Measurements from ENCODE around the gene ZNF239. TPM values are rescaled to one million over a fixed set of nuclear protein-coding genes. Genes with fewer than 3 reads are reported as not detected.

ZNF239 gene
- total and polyA plus RNA-seq, 2 donors (not counting 3 experiments of a cell fraction or from before 2014, with no cell fraction given) = 0.30 to 0.51 TPM

DNA sequence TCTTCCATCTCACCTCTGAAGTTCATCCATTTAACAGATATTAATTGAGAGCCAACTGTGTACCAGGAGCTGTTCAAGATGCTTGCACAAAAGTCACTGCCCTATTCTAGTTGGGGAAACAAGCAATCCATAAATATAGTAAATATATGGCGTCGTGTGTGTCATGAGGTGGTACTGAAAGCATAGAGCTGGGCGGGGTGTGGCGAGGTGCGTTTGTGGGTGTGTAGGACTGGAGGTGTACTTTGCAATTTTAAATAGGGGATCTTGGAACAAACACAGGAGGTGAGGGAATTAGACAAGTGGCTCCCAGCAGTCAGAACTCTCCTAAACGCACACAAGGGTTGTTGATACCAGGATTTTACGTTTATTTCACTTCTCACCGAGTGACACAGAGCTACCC lies 490 bp upstream of the ZNF239 start:
- Histone ChIP-seq H3K27ac (ENCODE audit: insufficient read depth, low read depth, low read length) (no peak overlapping the region), H3K9me1 (replicated peaks; ENCODE audit: control insufficient read depth, extremely low read depth, insufficient read depth, low read length) (no peaks in the 10 kb centered on the region), H3K79me2 (ENCODE audit: control insufficient read depth, insufficient read depth, low read length) (no peaks in the 10 kb centered on the region), H2AFZ (ENCODE audit: low read depth, low read length) (no peak overlapping the region), H3K4me3 (replicated peaks in 1 of 3; ENCODE audit: insufficient read depth in 1 of 3, low read depth in 1 of 3, low read length in 3 of 3) (peak overlapping the region in 1 of 3 experiments; percentile 26), H4K20me1 (replicated peaks; ENCODE audit: control insufficient read depth, extremely low read depth, insufficient read depth, low read length) (no peaks in the 10 kb centered on the region), H3K9me3 (replicated peaks; ENCODE audit: control insufficient read depth, insufficient read depth, low read length) (no peaks in the 10 kb centered on the region), H3K36me3 (ENCODE audit: control insufficient read depth in 2 of 2, extremely low read depth in 1 of 2, insufficient read depth in 2 of 2, low read length in 2 of 2) (no peaks in the 10 kb centered on the region), H3K27me3 (ENCODE audit: control insufficient read depth in 2 of 2, insufficient read depth in 2 of 2, low read length in 2 of 2) (peaks cover 0 to 20% of the 10 kb centered on the region in 2 experiments), H3K4me2 (ENCODE audit: insufficient read depth, low read length) (peak overlapping the region; percentile 67), H3K9ac (replicated peaks; ENCODE audit: extremely low read depth, insufficient read depth, low read length) (no peak overlapping the region), H3K4me1 (ENCODE audit: control insufficient read depth, extremely low read depth, insufficient read depth, low read length) (peaks cover 6% of the 10 kb centered on the region)
- no peak for FAIRE-seq
- dilution Hi-C loops (cut with MboI; ENCODE audit: extremely low pct_ligation_motif_present, low sequenced_read_pairs) = no loop called here
- ChIA-PET POLR2A (no interaction called here), CTCF (no interaction called here)
- intact Hi-C loops (cut with micrococcal nuclease) = loop anchor here (5.0 kb wide), 2 partner anchors 32 to 72 kb away; partner anchors contain the start of genes ZNF32 and ZNF485
- no peak for DNase-seq (ENCODE audit: low read depth, low spot score)
- TF ChIP-seq EZH2 (IDR thresholded peaks at IDR 0.05; ENCODE audit: borderline replicate concordance, low read depth, low read length, severe bottlenecking) (no peak), JUN (IDR thresholded peaks at IDR 0.05; ENCODE audit: borderline replicate concordance, insufficient read depth, insufficient read length, low read depth) (no peak)
- BruUV-seq (replicated peaks) = no TSS peak

DNA sequence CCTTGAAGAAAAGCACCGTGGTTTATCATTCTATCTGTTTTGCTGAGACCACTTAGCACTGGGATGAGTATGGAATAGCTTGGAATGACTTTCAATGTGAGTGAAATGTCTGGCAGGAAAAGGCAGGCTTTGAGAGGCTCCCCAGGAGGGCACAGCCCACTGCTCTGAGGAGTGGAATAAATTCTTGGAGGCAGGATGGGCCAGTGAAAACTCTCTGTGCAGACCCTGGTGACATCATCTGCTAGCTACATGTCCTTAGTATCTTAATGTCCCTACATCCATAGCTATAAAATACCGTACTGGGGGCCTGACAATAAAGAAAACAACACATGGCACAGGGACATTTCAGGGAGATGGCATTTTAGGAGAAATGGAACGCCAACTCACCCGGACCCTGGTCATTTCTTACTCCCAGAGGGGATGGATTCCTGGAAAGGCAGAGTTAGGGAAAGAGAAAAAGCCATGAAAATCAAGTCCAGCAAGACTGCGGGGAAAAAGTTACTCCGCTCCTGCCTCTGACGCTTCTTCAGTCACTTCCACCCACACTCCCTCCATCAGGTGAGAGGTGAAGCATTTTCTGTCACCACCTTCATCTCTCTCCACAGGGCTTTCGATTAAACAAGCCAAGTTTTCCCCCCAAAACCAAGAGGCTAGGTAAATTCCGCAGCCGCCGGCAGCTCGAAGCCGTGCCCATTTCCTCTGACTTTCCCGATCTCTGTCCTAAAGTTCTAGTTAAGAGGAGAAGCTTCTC lies 991 bp downstream of the ZNF239 start:
- Histone ChIP-seq H3K27me3 (ENCODE audit: control insufficient read depth in 2 of 2, insufficient read depth in 2 of 2, low read length in 2 of 2) (peaks cover 0 to 20% of the 10 kb centered on the region in 2 experiments), H3K4me2 (ENCODE audit: insufficient read depth, low read length) (no peak overlapping the region), H2AFZ (ENCODE audit: low read depth, low read length) (peak overlapping the region; percentile 45), H3K9me1 (replicated peaks; ENCODE audit: control insufficient read depth, extremely low read depth, insufficient read depth, low read length) (no peaks in the 10 kb centered on the region), H3K36me3 (ENCODE audit: control insufficient read depth in 2 of 2, extremely low read depth in 1 of 2, insufficient read depth in 2 of 2, low read length in 2 of 2) (no peaks in the 10 kb centered on the region), H3K9me3 (replicated peaks; ENCODE audit: control insufficient read depth, insufficient read depth, low read length) (no peaks in the 10 kb centered on the region), H4K20me1 (replicated peaks; ENCODE audit: control insufficient read depth, extremely low read depth, insufficient read depth, low read length) (no peaks in the 10 kb centered on the region), H3K27ac (ENCODE audit: insufficient read depth, low read depth, low read length) (no peak overlapping the region), H3K79me2 (ENCODE audit: control insufficient read depth, insufficient read depth, low read length) (no peaks in the 10 kb centered on the region), H3K9ac (replicated peaks; ENCODE audit: extremely low read depth, insufficient read depth, low read length) (no peak overlapping the region), H3K4me3 (replicated peaks in 1 of 3; ENCODE audit: insufficient read depth in 1 of 3, low read depth in 1 of 3, low read length in 3 of 3) (peak overlapping the region in 1 of 3 experiments; percentile 36), H3K4me1 (ENCODE audit: control insufficient read depth, extremely low read depth, insufficient read depth, low read length) (peaks cover 6% of the 10 kb centered on the region)
- dilution Hi-C loops (cut with MboI; ENCODE audit: extremely low pct_ligation_motif_present, low sequenced_read_pairs) (no loop called here), intact Hi-C loops (cut with micrococcal nuclease) (loop anchor here (5.0 kb wide), 2 partner anchors 34 to 74 kb away; partner anchors contain the start of genes ZNF32 and ZNF485)
- no TSS peak for BruUV-seq (replicated peaks)
- no peak for TF ChIP-seq FOS (IDR thresholded peaks at IDR 0.05; ENCODE audit: borderline replicate concordance, insufficient read depth, low read length)
- TF ChIP-seq, protein P1, sequence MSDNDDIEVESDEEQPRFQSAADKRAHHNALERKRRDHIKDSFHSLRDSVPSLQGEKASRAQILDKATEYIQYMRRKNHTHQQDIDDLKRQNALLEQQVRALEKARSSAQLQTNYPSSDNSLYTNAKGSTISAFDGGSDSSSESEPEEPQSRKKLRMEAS (IDR thresholded peaks at IDR 0.05; ENCODE audit: insufficient read depth, insufficient read length) = no peak
- TF ChIP-seq JUN (IDR thresholded peaks at IDR 0.05; ENCODE audit: borderline replicate concordance, insufficient read depth, insufficient read length, low read depth) = no peak
- no peak for TF ChIP-seq GATA2 (IDR thresholded peaks at IDR 0.05; ENCODE audit: insufficient read depth, insufficient read length, low read depth, low read length)
- no peak for TF ChIP-seq MYC (IDR thresholded peaks at IDR 0.05; ENCODE audit: low read depth, low read length)
- TF ChIP-seq POLR2AphosphoS5 (IDR thresholded peaks at IDR 0.05; ENCODE audit: insufficient read depth, low read depth, low read length) = no peak
- no peak for TF ChIP-seq POLR2A (IDR thresholded peaks at IDR 0.05; ENCODE audit: low read depth, low read length)
- CTCF ChIA-PET = interaction anchor here (0.8 to 1.2 kb wide), 3 partner anchors 11 to 812 kb away, joined by 3 to 5 read pairs (median 3); no protein-coding TSS in a partner anchor
- POLR2A ChIA-PET = no interaction called here
- DNase-seq (ENCODE audit: low read depth, low spot score) (no peak), FAIRE-seq (no peak)
